SK-N-SH (cell line): ENCODE results near the gene ARFIP1. TPM values are rescaled to one million over a fixed set of nuclear protein-coding genes. Genes with fewer than 3 reads are reported as not detected.

Experiments used
- CTCF ChIA-PET: fragments of 300-600, 350-600 bp; formaldehyde crosslinking; extraction: SDS; loops from one replicate; lab custom pipeline; 2021; lab: Yijun Ruan, JAX
- POLR2A ChIA-PET: fragments of 350-600 bp; sonication (Branson Sonifier 250); formaldehyde crosslinking; extraction: SDS; loops from one replicate; lab custom pipeline; 2020; ENCODE audit warnings: antibody characterized with exemption, inconsistent platforms; lab: Yijun Ruan, JAX
- DNase-seq: peaks from one replicate; pipeline ENCODE4 v3.0.0; 2012
- H2AFZ ChIP-seq: fragments of 200-600 bp; sonication (generic); 2 replicates; pipeline ENCODE4 v1.8.1; 2016; ENCODE audit warnings: antibody characterized with exemption, mild to moderate bottlenecking, low read depth
- H3F3A ChIP-seq: fragments of 200-600 bp; sonication (generic); replicated peaks from 2 replicates; pipeline ENCODE3; 2016; ENCODE audit warnings: antibody characterized with exemption, mild to moderate bottlenecking; ENCODE audit not compliant: insufficient read depth
- H3K27ac ChIP-seq, 2 experiments: fragments of 200-500 bp in 1 of 2; fragments of 200-600 bp in 1 of 2; sonication (Bioruptor generic) in 1 of 2; sonication (generic), shearing (Covaris generic) in 1 of 2; 2 replicates each; pipeline versions ENCODE4 v1.5.1 to v1.6.1; 2014 to 2016; ENCODE audit warnings: low read depth in 2 of 2, inconsistent platforms in 1 of 2, low read length in 1 of 2, mild to moderate bottlenecking in 1 of 2, mixed read lengths in 1 of 2
- H3K27me3 ChIP-seq: fragments of 200-600 bp; sonication (generic), shearing (Covaris generic); 2 replicates; pipeline ENCODE4 v1.6.1; 2016; ENCODE audit warnings: mixed run types; ENCODE audit not compliant: insufficient read depth
- H3K36me3 ChIP-seq, 2 experiments: fragments of 200-500 bp in 1 of 2; fragments of 200-600 bp in 1 of 2; sonication (Bioruptor generic) in 1 of 2; sonication (generic) in 1 of 2; replicated peaks in 1 of 2; 2 replicates each; pipeline versions ENCODE3 to v1.5.1; 2014 to 2016; ENCODE audit warnings: low read length in 1 of 2, mild to moderate bottlenecking in 1 of 2; ENCODE audit not compliant: insufficient read depth in 2 of 2, control insufficient read depth in 1 of 2
- H3K4me1 ChIP-seq, 2 experiments: fragments of 200-500 bp in 1 of 2; fragments of 200-600 bp in 1 of 2; sonication (Bioruptor generic) in 1 of 2; sonication (generic), shearing (Covaris generic) in 1 of 2; 2 replicates each; pipeline versions ENCODE4 v1.5.1 to v1.6.1; 2014 to 2016; ENCODE audit warnings: low read depth in 1 of 2, low read length in 1 of 2, mixed run types in 1 of 2; ENCODE audit not compliant: insufficient read depth in 2 of 2, control insufficient read depth in 1 of 2
- H3K4me2 ChIP-seq: fragments of 200-600 bp; sonication (generic), shearing (Covaris generic); 2 replicates; pipeline ENCODE4 v1.6.1; 2017; ENCODE audit warnings: mixed run types
- H3K4me3 ChIP-seq, 2 experiments: fragments of 200-500 bp in 1 of 2; fragments of 200-600 bp in 1 of 2; sonication (Bioruptor generic) in 1 of 2; sonication (generic), shearing (Covaris generic) in 1 of 2; 2 replicates each; pipeline versions ENCODE4 v1.5.1 to v1.8.1; 2014 to 2016; ENCODE audit warnings: low read depth in 2 of 2, inconsistent platforms in 1 of 2, low read length in 1 of 2, mild to moderate bottlenecking in 1 of 2, mixed read lengths in 1 of 2, moderate library complexity in 1 of 2
- H3K79me2 ChIP-seq: fragments of 200-600 bp; sonication (generic); 2 replicates; pipeline ENCODE4 v1.8.1; 2017; ENCODE audit warnings: mild to moderate bottlenecking; ENCODE audit not compliant: insufficient read depth
- H3K9ac ChIP-seq: fragments of 200-600 bp; sonication (generic); 2 replicates; pipeline ENCODE4 v1.6.1; 2017; ENCODE audit warnings: mixed run types
- H3K9me2 ChIP-seq: fragments of 200-600 bp; sonication (generic); 2 replicates; pipeline ENCODE4 v1.6.1; 2017; ENCODE audit warnings: mixed run types
- H3K9me3 ChIP-seq: fragments of 200-600 bp; sonication (generic); 2 replicates; pipeline ENCODE4 v1.6.1; 2017; ENCODE audit warnings: mixed run types, mild to moderate bottlenecking, moderate library complexity
- H4K20me1 ChIP-seq: fragments of 200-600 bp; sonication (generic); 2 replicates; pipeline ENCODE4 v1.6.1; 2017; ENCODE audit warnings: mild to moderate bottlenecking, mixed run types; ENCODE audit not compliant: insufficient read depth
- EP300 ChIP-seq, 2 experiments: IDR thresholded peaks; 2 replicates each; pipeline versions ENCODE4 v1.4.0 to v1.6.1; 2012; ENCODE audit warnings: borderline replicate concordance in 1 of 2, low read depth in 1 of 2, low read length in 1 of 2
- RAD21 ChIP-seq: IDR thresholded peaks from 2 replicates; pipeline ENCODE4 v1.6.1; 2012; ENCODE audit warnings: mild to moderate bottlenecking, low read length
- RCOR1 ChIP-seq: fragments of 150-350 bp; IDR thresholded peaks from 2 replicates; pipeline ENCODE4 v1.6.1; 2017; ENCODE audit warnings: antibody characterized with exemption, low read length
- RXRA ChIP-seq: IDR thresholded peaks from 2 replicates; pipeline ENCODE4 v1.4.0; 2012; ENCODE audit warnings: low read depth, mild to moderate bottlenecking, borderline replicate concordance
- SMC3 ChIP-seq: IDR thresholded peaks from 2 replicates; pipeline ENCODE4 v1.6.1; 2012; ENCODE audit warnings: low read depth, low read length, improper control_type of control experiment
- TCF12 ChIP-seq: IDR thresholded peaks from 2 replicates; pipeline ENCODE4 v1.4.0; 2012
- TEAD4 ChIP-seq: IDR thresholded peaks from 2 replicates; pipeline ENCODE4 v1.4.0; 2012; ENCODE audit warnings: mild to moderate bottlenecking, borderline replicate concordance; ENCODE audit not compliant: insufficient read depth
- USF2 ChIP-seq: fragments of 150-350 bp; IDR thresholded peaks from 2 replicates; pipeline ENCODE4 v1.6.1; 2017; ENCODE audit warnings: antibody characterized with exemption, low read length, low read depth, borderline replicate concordance
- WGBS: methylation state at CpG from one replicate; pipeline ENCODE4 v1.1.6; 2017; ENCODE audit warnings: low lambda C conversion rate; 5-methylcytosine and 5-hydroxymethylcytosine counted together
- polyA plus RNA-seq, 3 experiments: library from polyadenylated mRNA; depleted of rRNA; stranded (reverse); fragments of >200 nt; gene quantifications; 2 replicates each; pipeline ENCODE4 v1.2.3, GENCODE V29; 2012
- TF ChIP-seq, protein P1 (sequence below): fragments of 200-600 bp; sonication (generic); IDR thresholded peaks from 2 replicates; pipeline ENCODE4 v1.6.1; 2017; ENCODE audit warnings: antibody characterized with exemption, mild to moderate bottlenecking, moderate library complexity
- TF ChIP-seq, protein P2 (sequence below): IDR thresholded peaks from 2 replicates; pipeline ENCODE4; 2012

ARFIP1 gene
- polyA plus RNA-seq, 1 of the 3 experiments (the other 2 are of a cell fraction): 15.7 TPM

- H3K9me2 ChIP-seq: no peaks in the 10 kb centered on the region
- no peaks in the 10 kb centered on the region for H3F3A ChIP-seq
- H3K36me3 ChIP-seq: no peaks in the 10 kb centered on the region
- TF ChIP-seq TCF12 (no peak), RCOR1 (no peak), RAD21 (no peak), TEAD4 (no peak)
- no peak overlapping the region for H3K27ac ChIP-seq
- 79% methylated on average over 5 of the region's 5 CpGs for WGBS
- H3K4me3 ChIP-seq: no peak overlapping the region
- H3K9me3 ChIP-seq: no peaks in the 10 kb centered on the region
- H2AFZ ChIP-seq: no peak overlapping the region
- no peaks in the 10 kb centered on the region for H3K27me3 ChIP-seq
- DNase-seq: no peak
- H3K9ac ChIP-seq: no peak overlapping the region
- H3K79me2 ChIP-seq: no peaks in the 10 kb centered on the region
- CTCF ChIA-PET: interaction anchor here (4.0 kb wide), 1 partner anchor 93 kb away, joined by 23 read pairs; no protein-coding TSS in a partner anchor
- no peak overlapping the region for H3K4me2 ChIP-seq
- no peaks in the 10 kb centered on the region for H4K20me1 ChIP-seq
- no peaks in the 10 kb centered on the region for H3K4me1 ChIP-seq
- POLR2A ChIA-PET: no interaction called here
Measured at GRCh38 chr4:152734015-152734698, 45.6 kb upstream of the ARFIP1 start.

DNA sequence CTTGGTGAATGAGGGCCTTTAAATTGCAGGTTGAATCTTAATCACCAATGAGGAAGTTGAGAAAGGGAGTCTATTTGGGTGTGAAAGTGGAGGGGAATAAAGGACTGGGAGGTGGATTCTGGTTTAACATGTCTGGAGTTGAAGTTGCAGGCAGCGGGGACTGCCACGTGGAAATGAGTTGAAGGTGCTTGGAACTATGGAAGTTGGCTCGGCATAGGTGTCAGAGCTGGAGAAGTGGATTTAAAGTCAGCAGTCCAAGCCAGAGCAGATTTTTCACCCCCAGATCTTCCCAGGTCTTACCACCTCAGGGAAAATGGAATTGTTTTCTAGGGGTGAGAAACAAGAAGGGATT, 45.1 kb upstream of the ARFIP1 start:
- TF ChIP-seq, protein P1, sequence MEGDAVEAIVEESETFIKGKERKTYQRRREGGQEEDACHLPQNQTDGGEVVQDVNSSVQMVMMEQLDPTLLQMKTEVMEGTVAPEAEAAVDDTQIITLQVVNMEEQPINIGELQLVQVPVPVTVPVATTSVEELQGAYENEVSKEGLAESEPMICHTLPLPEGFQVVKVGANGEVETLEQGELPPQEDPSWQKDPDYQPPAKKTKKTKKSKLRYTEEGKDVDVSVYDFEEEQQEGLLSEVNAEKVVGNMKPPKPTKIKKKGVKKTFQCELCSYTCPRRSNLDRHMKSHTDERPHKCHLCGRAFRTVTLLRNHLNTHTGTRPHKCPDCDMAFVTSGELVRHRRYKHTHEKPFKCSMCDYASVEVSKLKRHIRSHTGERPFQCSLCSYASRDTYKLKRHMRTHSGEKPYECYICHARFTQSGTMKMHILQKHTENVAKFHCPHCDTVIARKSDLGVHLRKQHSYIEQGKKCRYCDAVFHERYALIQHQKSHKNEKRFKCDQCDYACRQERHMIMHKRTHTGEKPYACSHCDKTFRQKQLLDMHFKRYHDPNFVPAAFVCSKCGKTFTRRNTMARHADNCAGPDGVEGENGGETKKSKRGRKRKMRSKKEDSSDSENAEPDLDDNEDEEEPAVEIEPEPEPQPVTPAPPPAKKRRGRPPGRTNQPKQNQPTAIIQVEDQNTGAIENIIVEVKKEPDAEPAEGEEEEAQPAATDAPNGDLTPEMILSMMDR: no peak
- TF ChIP-seq EP300 (IDR thresholded peaks at IDR 0.05; ENCODE audit: borderline replicate concordance in 1 of 2, low read depth in 1 of 2, low read length in 1 of 2): no peak
- TF ChIP-seq, protein P2, sequence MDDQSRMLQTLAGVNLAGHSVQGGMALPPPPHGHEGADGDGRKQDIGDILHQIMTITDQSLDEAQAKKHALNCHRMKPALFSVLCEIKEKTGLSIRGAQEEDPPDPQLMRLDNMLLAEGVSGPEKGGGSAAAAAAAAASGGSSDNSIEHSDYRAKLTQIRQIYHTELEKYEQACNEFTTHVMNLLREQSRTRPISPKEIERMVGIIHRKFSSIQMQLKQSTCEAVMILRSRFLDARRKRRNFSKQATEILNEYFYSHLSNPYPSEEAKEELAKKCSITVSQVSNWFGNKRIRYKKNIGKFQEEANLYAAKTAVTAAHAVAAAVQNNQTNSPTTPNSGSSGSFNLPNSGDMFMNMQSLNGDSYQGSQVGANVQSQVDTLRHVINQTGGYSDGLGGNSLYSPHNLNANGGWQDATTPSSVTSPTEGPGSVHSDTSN: no peak
- no peak for TF ChIP-seq RXRA
- TF ChIP-seq USF2: no peak
- TF ChIP-seq TEAD4: no peak
- no peak for TF ChIP-seq SMC3
- ChIA-PET CTCF (interaction anchor here (0.7 to 4.0 kb wide), 14 partner anchors 12 to 328 kb away, joined by 3 to 23 read pairs (median 6); partner anchors contain the start of gene TMEM154), POLR2A (no interaction called here)
- no peak overlapping the region for H3K4me2 ChIP-seq
- no peak for DNase-seq
- no peaks in the 10 kb centered on the region for H3K27me3 ChIP-seq
- WGBS: 77% methylated on average over 3 of the region's 3 CpGs
- H2AFZ ChIP-seq: no peak overlapping the region
- H3K4me3 ChIP-seq: no peak overlapping the region
- no peaks in the 10 kb centered on the region for H3K9me3 ChIP-seq
- no peaks in the 10 kb centered on the region for H3K79me2 ChIP-seq
- no peaks in the 10 kb centered on the region for H3K36me3 ChIP-seq
- H3K27ac ChIP-seq: no peak overlapping the region
- H4K20me1 ChIP-seq: no peaks in the 10 kb centered on the region
- H3K9me2 ChIP-seq: no peaks in the 10 kb centered on the region
- H3F3A ChIP-seq: no peaks in the 10 kb centered on the region
- H3K9ac ChIP-seq: no peak overlapping the region
- H3K4me1 ChIP-seq: no peaks in the 10 kb centered on the region
